BLaER1 treated with 17β-estradiol and CSF1 and Interleukin-3, amounts not matched to agents 10 nM and 100 nM (cell line): ENCODE data around the gene EBP.

Experiments
- H3K27ac ChIP-seq, 11 experiments: shearing (Covaris generic); formaldehyde crosslinking; 2 replicates each; pipeline ENCODE4 v1.8.1; 2022
- H3K27me3 ChIP-seq, 11 experiments: shearing (Covaris generic); formaldehyde crosslinking; 2 replicates each; pipeline ENCODE4 v1.8.1; 2022
- H3K36me3 ChIP-seq, 11 experiments: shearing (Covaris generic); formaldehyde crosslinking; 2 replicates each; pipeline ENCODE4 v1.8.1; 2022
- H3K4me1 ChIP-seq, 10 experiments: shearing (Covaris generic); formaldehyde crosslinking; 2 replicates each; pipeline ENCODE4 v1.8.1; 2022
- H3K4me2 ChIP-seq, 11 experiments: shearing (Covaris generic); formaldehyde crosslinking; 2 replicates each; pipeline ENCODE4 v1.8.1; 2022
- H3K4me3 ChIP-seq, 10 experiments: shearing (Covaris generic); formaldehyde crosslinking; 2 replicates each; pipeline ENCODE4 v1.8.1; 2022
- H3K9ac ChIP-seq, 11 experiments: shearing (Covaris generic); formaldehyde crosslinking; 2 replicates each; pipeline ENCODE4 v1.8.1; 2022
- H3K9me3 ChIP-seq, 11 experiments: shearing (Covaris generic); formaldehyde crosslinking; replicated peaks in 1 of 11; 2 replicates each; pipeline ENCODE4 v1.8.1; 2022
- H4K20me1 ChIP-seq, 11 experiments: shearing (Covaris generic); formaldehyde crosslinking; 2 replicates each; pipeline ENCODE4 v1.8.1; 2022
- Cebpa-rat ChIP-seq, 11 experiments: shearing (Covaris generic); IDR thresholded peaks; 2 replicates each; pipeline ENCODE4 v1.8.1; 2022

Gene EBP

GRCh38 chrX:48488034-48488433 lies 33.6 kb upstream of the EBP start:
- no peak overlapping the region for H3K27ac ChIP-seq
- H3K9ac ChIP-seq, result no peak overlapping the region
- peak overlapping the region in 1 of 11 experiments; percentile 21; a peak in 2 of 22 replicates for H3K4me2 ChIP-seq

GRCh38 chrX:48489296-48489695 lies 32.3 kb upstream of the EBP start:
- no peak overlapping the region for H3K27ac ChIP-seq
- H3K4me1 ChIP-seq, result peaks cover 21 to 41% (median 28%) of the 10 kb centered on the region in 10 experiments; a peak in 19 of 20 replicates
- no peak overlapping the region for H3K4me2 ChIP-seq
- H3K9me3 ChIP-seq, result peaks cover 0 to 8% (median 0%) of the 10 kb centered on the region in 11 experiments; a peak in 2 of 22 replicates
- H3K27me3 ChIP-seq, result peaks cover 30 to 91% (median 63%) of the 10 kb centered on the region in 11 experiments
- no peak overlapping the region for H3K4me3 ChIP-seq
- no peak overlapping the region for H3K9ac ChIP-seq
- H3K36me3 ChIP-seq, result peaks cover 0 to 29% (median 12%) of the 10 kb centered on the region in 11 experiments; a peak in 13 of 22 replicates
- no peak for TF ChIP-seq Cebpa-rat (IDR thresholded peaks at IDR 0.05)
- peaks cover 0 to 3% (median 0%) of the 10 kb centered on the region in 11 experiments; a peak in 2 of 22 replicates for H4K20me1 ChIP-seq

More at GRCh38 chrX:48488034-48488433, 33.6 kb upstream of the EBP start:
- no peak overlapping the region for H3K4me3 ChIP-seq
- peaks cover 0 to 3% (median 0%) of the 10 kb centered on the region in 11 experiments; a peak in 2 of 22 replicates for H4K20me1 ChIP-seq
- peaks cover 7 to 42% (median 24%) of the 10 kb centered on the region in 11 experiments for H3K36me3 ChIP-seq
- 0 out of 22 replicates have a peak, but pooled peaks cover 0 to 4% (median 0%) of the 10 kb centered on the region in 11 experiments for H3K9me3 ChIP-seq
- peaks cover 13 to 32% (median 17%) of the 10 kb centered on the region in 10 experiments; a peak in 19 of 20 replicates for H3K4me1 ChIP-seq
- H3K27me3 ChIP-seq, result peaks cover 35 to 92% (median 69%) of the 10 kb centered on the region in 11 experiments
- no peak for TF ChIP-seq Cebpa-rat (IDR thresholded peaks at IDR 0.05)

GRCh38 chrX:48489892-48490291 lies 31.7 kb upstream of the EBP start:
- H3K4me3 ChIP-seq, result no peak overlapping the region
- peaks cover 0 to 23% (median 8%) of the 10 kb centered on the region in 11 experiments; a peak in 11 of 22 replicates for H3K36me3 ChIP-seq
- H3K9me3 ChIP-seq, result peaks cover 0 to 14% (median 0%) of the 10 kb centered on the region in 11 experiments; a peak in 8 of 22 replicates
- H3K4me2 ChIP-seq, result no peak overlapping the region
- H3K27ac ChIP-seq, result no peak overlapping the region
- no peak overlapping the region for H3K9ac ChIP-seq
- peaks cover 21 to 41% (median 28%) of the 10 kb centered on the region in 10 experiments; a peak in 19 of 20 replicates for H3K4me1 ChIP-seq
- H3K27me3 ChIP-seq, result peaks cover 26 to 91% (median 64%) of the 10 kb centered on the region in 11 experiments
- peaks cover 0 to 3% (median 0%) of the 10 kb centered on the region in 11 experiments; a peak in 2 of 22 replicates for H4K20me1 ChIP-seq
- TF ChIP-seq Cebpa-rat (IDR thresholded peaks at IDR 0.05), result no peak

- no peak for TF ChIP-seq Cebpa-rat (IDR thresholded peaks at IDR 0.05)
- H3K4me1 ChIP-seq, result peaks cover 21 to 41% (median 28%) of the 10 kb centered on the region in 10 experiments; a peak in 19 of 20 replicates
- no peak overlapping the region for H3K4me2 ChIP-seq
- no peak overlapping the region for H3K27ac ChIP-seq
- H3K36me3 ChIP-seq, result peaks cover 0 to 15% (median 3%) of the 10 kb centered on the region in 11 experiments; a peak in 11 of 22 replicates
- H3K9ac ChIP-seq, result no peak overlapping the region
- peaks cover 0 to 3% (median 0%) of the 10 kb centered on the region in 11 experiments; a peak in 2 of 22 replicates for H4K20me1 ChIP-seq
- H3K4me3 ChIP-seq, result no peak overlapping the region
- H3K27me3 ChIP-seq, result peaks cover 26 to 93% (median 65%) of the 10 kb centered on the region in 11 experiments
- peaks cover 0 to 22% (median 0%) of the 10 kb centered on the region in 11 experiments; a peak in 9 of 22 replicates for H3K9me3 ChIP-seq
Measured at GRCh38 chrX:48490661-48491060, 30.9 kb upstream of the EBP start.

GRCh38 chrX:48491809-48492208 lies 29.8 kb upstream of the EBP start:
- Histone ChIP-seq H4K20me1 (peaks cover 0 to 3% (median 0%) of the 10 kb centered on the region in 11 experiments; a peak in 2 of 22 replicates), H3K4me3 (no peak overlapping the region), H3K9ac (peak overlapping the region in 4 of 11 experiments; percentile 12 to 54 (median 44); a peak in 4 of 22 replicates), H3K27me3 (peaks cover 26 to 93% (median 65%) of the 10 kb centered on the region in 11 experiments), H3K9me3 (peaks cover 0 to 22% (median 0%) of the 10 kb centered on the region in 11 experiments; a peak in 9 of 22 replicates), H3K36me3 (peaks cover 0 to 10% (median 0%) of the 10 kb centered on the region in 11 experiments; a peak in 6 of 22 replicates), H3K27ac (peak overlapping the region in 8 of 11 experiments; percentile 61 to 79 (median 74); a peak in 13 of 22 replicates), H3K4me2 (peak overlapping the region; percentile 34 to 78 (median 66)), H3K4me1 (peaks cover 21 to 41% (median 29%) of the 10 kb centered on the region in 10 experiments; a peak in 19 of 20 replicates)
- no peak for TF ChIP-seq Cebpa-rat (IDR thresholded peaks at IDR 0.05)

- no peak for TF ChIP-seq Cebpa-rat (IDR thresholded peaks at IDR 0.05)
- Histone ChIP-seq H3K4me1 (peaks cover 21 to 37% (median 29%) of the 10 kb centered on the region in 10 experiments; a peak in 19 of 20 replicates), H3K4me2 (peak overlapping the region; percentile 34 to 78 (median 66)), H3K27me3 (peaks cover 25 to 93% (median 65%) of the 10 kb centered on the region in 11 experiments), H3K27ac (peak overlapping the region in 10 of 11 experiments; percentile 11 to 79 (median 70); a peak in 18 of 22 replicates), H3K9me3 (peaks cover 0 to 22% (median 0%) of the 10 kb centered on the region in 11 experiments; a peak in 9 of 22 replicates), H3K4me3 (no peak overlapping the region), H3K9ac (peak overlapping the region in 6 of 11 experiments; percentile 1 to 54 (median 26); a peak in 10 of 22 replicates), H4K20me1 (peaks cover 0 to 3% (median 0%) of the 10 kb centered on the region in 11 experiments; a peak in 2 of 22 replicates), H3K36me3 (peaks cover 0 to 4% (median 0%) of the 10 kb centered on the region in 11 experiments; a peak in 4 of 22 replicates)
Measured at GRCh38 chrX:48492293-48492910, 29.2 kb upstream of the EBP start.

GRCh38 chrX:48493890-48494364 lies 27.7 kb upstream of the EBP start:
- Histone ChIP-seq H3K36me3 (no peaks in the 10 kb centered on the region), H3K4me3 (no peak overlapping the region), H3K9ac (no peak overlapping the region), H3K27me3 (peaks cover 29 to 93% (median 65%) of the 10 kb centered on the region in 11 experiments), H4K20me1 (peaks cover 0 to 3% (median 0%) of the 10 kb centered on the region in 11 experiments; a peak in 1 of 22 replicates), H3K4me2 (peak overlapping the region in 8 of 11 experiments; percentile 34 to 78 (median 70); a peak in 10 of 22 replicates), H3K27ac (no peak overlapping the region), H3K9me3 (peaks cover 0 to 22% (median 0%) of the 10 kb centered on the region in 11 experiments; a peak in 9 of 22 replicates), H3K4me1 (peaks cover 21 to 49% (median 35%) of the 10 kb centered on the region in 10 experiments; a peak in 19 of 20 replicates)
- no peak for TF ChIP-seq Cebpa-rat (IDR thresholded peaks at IDR 0.05)

- H3K4me3 ChIP-seq, result no peak overlapping the region
- peaks cover 21 to 49% (median 33%) of the 10 kb centered on the region in 10 experiments; a peak in 19 of 20 replicates for H3K4me1 ChIP-seq
- peak overlapping the region in 1 of 11 experiments; percentile 24; a peak in 1 of 22 replicates for H3K4me2 ChIP-seq
- no peak overlapping the region for H3K9ac ChIP-seq
- no peaks in the 10 kb centered on the region for H3K36me3 ChIP-seq
- H4K20me1 ChIP-seq, result no peaks in the 10 kb centered on the region
- no peak overlapping the region for H3K27ac ChIP-seq
- peaks cover 0 to 18% (median 0%) of the 10 kb centered on the region in 11 experiments; a peak in 9 of 22 replicates for H3K9me3 ChIP-seq
- peaks cover 40 to 93% (median 71%) of the 10 kb centered on the region in 11 experiments for H3K27me3 ChIP-seq
- TF ChIP-seq Cebpa-rat (IDR thresholded peaks at IDR 0.05), result no peak
Measured at GRCh38 chrX:48496660-48497059, 24.9 kb upstream of the EBP start.
